ENCODE measurements around the gene GPR161. TPM values are rescaled to one million over a fixed set of nuclear protein-coding genes. Genes with fewer than 3 reads are reported as not detected.

Gene GPR161
- total and polyA plus RNA-seq, 2 donors: 13.6 to 20.5 TPM

- no peaks in the 10 kb centered on the region for H3K4me1 ChIP-seq (ENCODE audit: insufficient read depth)
- 90% methylated on average over 7 of the region's 7 CpGs for WGBS
- H3K27ac ChIP-seq (ENCODE audit: low read depth): no peak overlapping the region
Measured at GRCh38 chr1:168110896-168111545, 25.7 kb downstream of the GPR161 start.

DNA sequence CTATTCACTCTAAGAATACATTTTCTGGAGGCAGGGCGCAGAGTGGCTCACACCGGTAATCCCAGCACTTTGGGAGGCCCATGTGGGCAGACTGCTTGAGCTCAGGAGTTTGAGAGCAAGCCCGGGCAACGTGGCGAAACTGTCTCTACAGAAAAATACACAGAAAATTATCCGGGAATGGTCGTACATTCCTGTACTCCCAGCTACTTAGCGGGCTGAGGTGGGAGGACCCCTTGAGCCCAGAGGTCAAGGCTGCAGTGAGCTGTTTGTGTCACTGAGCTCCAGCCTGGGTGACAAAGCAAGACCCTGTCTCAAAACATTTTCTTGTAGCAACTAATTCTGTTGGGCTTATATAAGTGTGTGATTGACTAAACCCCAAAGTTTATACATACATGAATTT, 30.5 kb downstream of the GPR161 start:
- 78% methylated on average over 8 of the region's 8 CpGs for WGBS
- Histone ChIP-seq H3K27ac (ENCODE audit: low read depth) (no peak overlapping the region), H3K36me3 (ENCODE audit: insufficient read depth) (no peaks in the 10 kb centered on the region), H3K4me3 (ENCODE audit: low read depth, low read length) (no peak overlapping the region), H3K4me1 (ENCODE audit: insufficient read depth) (no peaks in the 10 kb centered on the region)
- no peak for DNase-seq (ENCODE audit: extremely low spot score)

More at GRCh38 chr1:168110896-168111545, 25.7 kb downstream of the GPR161 start:
- DNase-seq (ENCODE audit: extremely low spot score): no peak
- Histone ChIP-seq H3K4me3 (ENCODE audit: low read depth, low read length) (no peak overlapping the region), H3K36me3 (ENCODE audit: insufficient read depth) (no peaks in the 10 kb centered on the region)

DNA sequence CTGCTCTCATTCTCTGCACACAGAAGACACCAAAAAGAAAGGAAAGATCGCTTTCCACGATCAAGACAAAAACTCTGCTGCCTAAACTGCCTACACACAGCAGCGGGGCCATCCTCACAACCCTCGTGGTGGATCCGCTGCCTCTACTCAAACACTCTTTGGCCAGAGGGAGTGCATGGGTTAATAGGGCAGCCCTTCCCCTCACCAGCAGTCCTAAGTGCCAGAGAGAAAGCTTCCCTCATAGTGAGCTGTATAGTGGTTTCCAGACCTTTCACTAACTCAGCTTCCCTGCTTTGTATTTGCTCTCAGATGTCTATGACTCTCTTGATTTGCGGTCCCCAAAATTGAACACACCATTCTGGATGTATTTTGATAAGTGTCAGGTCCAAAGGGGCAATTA, 30.9 kb downstream of the GPR161 start:
- Histone ChIP-seq H3K4me3 (ENCODE audit: low read depth, low read length) (no peak overlapping the region), H3K27ac (ENCODE audit: low read depth) (no peak overlapping the region), H3K4me1 (ENCODE audit: insufficient read depth) (no peaks in the 10 kb centered on the region), H3K36me3 (ENCODE audit: insufficient read depth) (no peaks in the 10 kb centered on the region)
- 91% methylated on average over 6 of the region's 6 CpGs for WGBS
- no peak for DNase-seq (ENCODE audit: extremely low spot score)

DNA sequence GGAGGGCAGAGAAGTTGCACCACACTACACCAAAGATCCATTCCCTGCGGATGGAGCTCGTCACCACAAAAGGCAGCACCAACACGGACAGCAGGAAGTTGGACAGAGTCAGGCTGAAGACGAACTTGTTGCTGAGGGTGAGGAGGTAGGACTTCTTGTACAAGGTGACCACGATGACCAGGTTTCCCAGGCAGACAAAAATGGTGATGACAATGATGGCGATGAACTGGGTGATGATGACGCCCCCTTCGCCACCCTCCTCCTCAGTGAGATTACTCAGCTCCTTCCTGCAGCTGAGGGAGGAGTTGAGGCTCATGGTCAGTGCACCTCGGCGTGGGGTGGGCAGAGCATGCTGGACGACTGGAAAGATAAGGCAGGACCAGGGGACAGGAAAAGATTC, 32.2 kb downstream of the GPR161 start:
- Histone ChIP-seq H3K4me1 (ENCODE audit: insufficient read depth) (no peaks in the 10 kb centered on the region), H3K36me3 (ENCODE audit: insufficient read depth) (no peaks in the 10 kb centered on the region), H3K4me3 (ENCODE audit: low read depth, low read length) (no peak overlapping the region), H3K27ac (ENCODE audit: low read depth) (no peak overlapping the region)
- 87% methylated on average over 11 of the region's 11 CpGs for WGBS
- DNase-seq (ENCODE audit: extremely low spot score): no peak

- H3K27ac ChIP-seq (ENCODE audit: low read depth): no peak overlapping the region
- DNase-seq (ENCODE audit: extremely low spot score): no peak
- H3K4me1 ChIP-seq (ENCODE audit: insufficient read depth): no peaks in the 10 kb centered on the region
- 81% methylated on average over 1 of the region's 1 CpG for WGBS
- no peak overlapping the region for H3K4me3 ChIP-seq (ENCODE audit: low read depth, low read length)
- no peaks in the 10 kb centered on the region for H3K36me3 ChIP-seq (ENCODE audit: insufficient read depth)
Measured at GRCh38 chr1:168102487-168102886, 34.2 kb downstream of the GPR161 start.

GRCh38 chr1:168101336-168101735, 35.4 kb downstream of the GPR161 start:
- Histone ChIP-seq H3K27ac (ENCODE audit: low read depth) (no peak overlapping the region), H3K4me1 (ENCODE audit: insufficient read depth) (no peaks in the 10 kb centered on the region), H3K4me3 (ENCODE audit: low read depth, low read length) (no peak overlapping the region), H3K36me3 (ENCODE audit: insufficient read depth) (no peaks in the 10 kb centered on the region)
- no peak for DNase-seq (ENCODE audit: extremely low spot score)
- 97% methylated on average over 8 of the region's 8 CpGs for WGBS

DNA sequence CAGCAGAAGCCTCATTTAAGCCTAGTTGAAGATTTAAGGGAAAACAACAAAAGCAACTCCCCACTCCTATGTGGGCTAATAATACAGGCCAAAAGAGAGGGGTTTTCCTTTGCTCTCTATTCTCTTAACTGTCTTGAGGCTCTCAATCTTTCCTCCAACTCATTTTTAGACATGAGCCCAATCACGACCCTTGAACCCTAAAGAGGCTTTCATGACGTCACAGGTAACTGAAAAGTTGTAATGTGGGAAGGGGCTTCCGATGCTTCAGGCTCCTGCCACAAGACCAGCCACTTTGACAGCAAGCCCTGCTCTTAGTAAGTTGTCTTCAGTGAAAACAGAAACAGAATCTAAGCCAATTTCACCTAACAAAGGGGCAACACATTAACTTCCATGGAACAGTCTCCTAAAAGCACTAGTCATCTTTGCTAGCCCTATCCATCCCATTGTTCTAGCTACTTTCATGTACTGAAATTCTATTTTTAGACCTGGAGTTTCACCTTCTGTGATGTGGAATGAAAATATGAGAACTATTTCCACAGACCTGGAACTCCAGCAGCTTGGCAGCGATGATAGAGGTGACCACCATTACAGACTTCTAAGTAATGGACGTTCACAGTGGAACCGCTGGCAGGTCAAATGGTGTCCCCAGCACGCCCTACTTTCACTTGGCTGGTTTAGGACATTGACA, 36.3 kb downstream of the GPR161 start:
- H3K36me3 ChIP-seq (ENCODE audit: insufficient read depth): no peaks in the 10 kb centered on the region
- 95% methylated on average over 7 of the region's 7 CpGs for WGBS
- H3K4me1 ChIP-seq (ENCODE audit: insufficient read depth): no peaks in the 10 kb centered on the region
- no peak overlapping the region for H3K27ac ChIP-seq (ENCODE audit: low read depth)
- no peak overlapping the region for H3K4me3 ChIP-seq (ENCODE audit: low read depth, low read length)
- DNase-seq (ENCODE audit: extremely low spot score): no peak

DNA sequence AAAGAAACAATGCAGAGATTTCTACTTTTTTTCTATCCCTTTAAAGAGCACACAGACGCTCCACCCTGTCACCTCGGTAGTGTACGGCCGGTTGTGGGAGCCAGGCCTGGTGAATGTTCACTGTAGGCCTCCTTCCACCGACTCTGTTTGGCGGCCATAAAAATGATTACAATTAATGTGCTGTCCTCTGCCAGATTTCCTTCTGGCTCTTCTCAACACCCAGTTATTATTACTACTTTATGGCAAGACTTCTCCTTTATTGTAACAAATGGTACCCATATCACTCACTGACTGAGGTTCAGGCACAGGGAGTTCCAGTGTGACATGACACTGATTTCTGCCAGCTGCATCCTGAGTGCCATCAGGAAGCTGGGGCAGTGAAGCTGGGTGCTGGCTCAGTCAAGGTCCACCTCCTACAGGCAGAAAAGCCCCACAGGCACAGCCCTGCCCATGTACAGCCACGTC, 37.4 kb downstream of the GPR161 start:
- 40% methylated on average over 7 of the region's 7 CpGs for WGBS
- H3K27ac ChIP-seq (ENCODE audit: low read depth): no peak overlapping the region
- no peaks in the 10 kb centered on the region for H3K4me1 ChIP-seq (ENCODE audit: insufficient read depth)
- DNase-seq (ENCODE audit: extremely low spot score): no peak
- H3K36me3 ChIP-seq (ENCODE audit: insufficient read depth): no peaks in the 10 kb centered on the region
- no peak overlapping the region for H3K4me3 ChIP-seq (ENCODE audit: low read depth, low read length)

DNA sequence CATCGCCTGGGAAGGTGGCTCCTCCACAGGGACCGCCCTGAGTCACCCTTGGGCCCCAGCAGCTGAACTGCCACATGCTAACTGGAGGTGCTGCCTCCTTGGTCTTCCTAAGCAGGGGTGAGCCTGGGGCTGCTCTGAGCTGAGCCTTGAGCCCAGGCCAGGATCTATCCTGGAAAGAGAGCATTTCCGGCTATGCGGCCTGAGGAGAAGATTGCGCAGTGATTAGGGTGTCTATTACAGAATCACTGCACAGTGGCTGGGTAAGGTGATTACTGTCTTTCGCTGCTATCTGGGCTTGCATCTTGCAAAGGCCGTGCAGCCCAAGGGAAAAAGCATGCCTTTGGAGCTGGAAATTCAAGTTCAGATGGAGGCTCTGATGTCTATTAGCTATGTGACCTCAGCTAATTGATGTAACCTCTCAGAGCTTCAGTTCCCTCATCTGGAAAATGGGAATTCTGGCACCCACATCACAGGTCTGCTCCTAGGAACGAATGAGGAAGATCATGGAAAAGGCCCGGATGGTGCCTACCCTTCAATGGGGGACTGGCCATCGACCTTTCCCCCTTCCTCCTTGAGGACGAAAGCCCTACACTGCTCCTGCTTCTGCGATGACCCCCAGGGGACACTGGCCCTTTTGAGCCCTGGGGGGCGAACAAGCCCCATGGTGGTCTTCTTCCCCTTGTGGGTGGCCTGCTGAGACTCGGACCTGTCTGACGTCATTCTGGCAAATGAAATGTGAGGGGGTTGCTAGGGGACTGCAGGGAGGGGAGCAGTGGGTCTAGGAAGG, 38.0 kb downstream of the GPR161 start:
- DNase-seq (ENCODE audit: extremely low spot score): no peak

GRCh38 chr1:168097921-168098528, 38.7 kb downstream of the GPR161 start:
- no peak for DNase-seq (ENCODE audit: extremely low spot score)
- no peaks in the 10 kb centered on the region for H3K4me1 ChIP-seq (ENCODE audit: insufficient read depth)
- H3K27ac ChIP-seq (ENCODE audit: low read depth): no peak overlapping the region
- 94% methylated on average over 12 of the region's 12 CpGs for WGBS
- H3K4me3 ChIP-seq (ENCODE audit: low read depth, low read length): no peak overlapping the region
- H3K36me3 ChIP-seq (ENCODE audit: insufficient read depth): no peaks in the 10 kb centered on the region

More for the DNA sequence above, 38.0 kb downstream of the GPR161 start:
- Histone ChIP-seq H3K4me1 (ENCODE audit: insufficient read depth) (no peaks in the 10 kb centered on the region), H3K4me3 (ENCODE audit: low read depth, low read length) (no peak overlapping the region), H3K36me3 (ENCODE audit: insufficient read depth) (no peaks in the 10 kb centered on the region), H3K27ac (ENCODE audit: low read depth) (no peak overlapping the region)
- WGBS: 87% methylated on average over 15 of the region's 15 CpGs

DNA sequence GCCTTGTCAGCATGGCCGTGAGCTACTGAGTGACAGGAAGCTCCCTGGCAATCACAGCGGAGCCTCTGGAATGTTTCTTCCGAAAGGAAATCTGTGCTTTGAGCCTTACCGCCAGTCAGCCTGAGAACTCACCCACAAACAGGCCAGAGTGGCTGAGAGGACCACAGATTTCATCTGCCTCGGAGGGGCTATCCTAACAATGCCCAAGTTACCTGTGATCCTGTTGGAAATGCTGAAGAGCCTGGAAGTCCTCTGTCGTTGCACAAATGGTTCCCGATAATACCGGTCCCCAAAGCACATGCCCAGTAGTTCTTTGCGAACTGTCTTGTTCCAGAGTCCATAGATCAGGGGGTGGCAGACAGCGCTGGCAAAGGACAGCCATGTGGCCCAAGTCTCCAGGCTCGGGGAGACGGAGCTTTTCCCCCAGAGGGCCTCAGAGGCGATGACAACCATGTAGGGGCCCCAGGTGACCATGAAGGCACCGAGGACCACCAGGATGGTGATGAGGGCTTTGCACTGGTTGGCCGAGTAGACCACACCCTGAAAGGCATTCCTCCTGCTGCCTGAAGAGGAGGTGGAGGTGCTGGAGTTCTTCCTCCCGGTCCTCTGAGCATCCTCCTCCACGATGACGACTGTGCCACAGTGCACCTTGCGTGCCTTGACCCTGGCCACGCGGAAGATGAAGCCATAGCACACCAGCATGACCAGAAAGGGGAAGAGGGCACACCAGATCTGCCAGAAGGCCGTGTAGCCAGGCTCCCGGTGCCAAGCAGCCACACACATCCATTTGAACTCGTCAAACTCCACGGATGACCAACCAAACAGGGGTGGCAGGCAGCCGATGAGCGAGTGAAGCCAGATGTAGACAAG, 40.2 kb downstream of the GPR161 start:
- no peak for DNase-seq (ENCODE audit: extremely low spot score)
- no peaks in the 10 kb centered on the region for H3K4me1 ChIP-seq (ENCODE audit: insufficient read depth)
- 96% methylated on average over 27 of the region's 27 CpGs for WGBS

DNA sequence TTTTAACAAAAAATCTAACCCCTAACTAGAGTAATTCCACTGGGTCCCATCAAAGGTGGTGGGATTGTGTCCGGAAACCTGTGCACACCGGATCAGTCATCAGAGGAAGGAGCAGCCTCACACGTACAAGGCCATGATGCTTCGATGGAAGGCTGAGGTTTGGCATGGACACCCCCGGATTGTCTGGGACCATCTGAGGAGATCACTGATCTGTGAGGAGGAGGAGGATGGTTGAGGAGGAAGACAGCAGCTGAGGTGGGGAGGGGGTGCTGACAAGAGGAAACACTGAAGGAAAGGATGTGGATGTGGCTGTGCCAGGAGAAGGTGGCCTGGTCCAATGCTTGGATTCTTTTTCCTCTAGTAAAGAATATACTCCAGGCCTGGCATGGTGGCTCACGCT, 41.3 kb downstream of the GPR161 start:
- H3K27ac ChIP-seq (ENCODE audit: low read depth): no peak overlapping the region
- no peaks in the 10 kb centered on the region for H3K36me3 ChIP-seq (ENCODE audit: insufficient read depth)
- DNase-seq (ENCODE audit: extremely low spot score): no peak
- no peaks in the 10 kb centered on the region for H3K4me1 ChIP-seq (ENCODE audit: insufficient read depth)
- WGBS: 96% methylated on average over 6 of the region's 6 CpGs
- H3K4me3 ChIP-seq (ENCODE audit: low read depth, low read length): no peak overlapping the region

More for the DNA sequence above, 40.2 kb downstream of the GPR161 start:
- no peak overlapping the region for H3K27ac ChIP-seq (ENCODE audit: low read depth)
- H3K4me3 ChIP-seq (ENCODE audit: low read depth, low read length): no peak overlapping the region
- no peaks in the 10 kb centered on the region for H3K36me3 ChIP-seq (ENCODE audit: insufficient read depth)

DNA sequence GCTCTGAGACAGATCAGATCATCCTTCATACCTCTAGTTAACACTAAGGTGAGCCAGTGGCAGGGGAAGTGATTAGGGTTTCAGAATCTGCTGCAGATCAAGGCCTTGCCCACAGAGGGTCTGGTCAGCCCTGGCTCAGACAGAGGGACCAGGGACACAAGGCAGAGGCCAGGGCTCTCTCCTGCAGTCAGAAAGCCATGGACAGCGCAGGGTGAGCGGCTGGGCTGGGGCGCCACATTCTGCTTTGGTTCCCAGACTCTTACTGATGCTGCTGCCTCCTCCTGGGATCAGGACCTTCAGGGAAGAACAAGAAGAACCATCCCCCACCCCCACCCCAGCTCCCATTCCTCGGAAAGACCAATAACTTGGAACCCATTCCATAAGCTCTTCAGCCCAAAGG, 43.1 kb downstream of the GPR161 start:
- Histone ChIP-seq H3K4me3 (ENCODE audit: low read depth, low read length) (no peak overlapping the region), H3K4me1 (ENCODE audit: insufficient read depth) (no peaks in the 10 kb centered on the region), H3K36me3 (ENCODE audit: insufficient read depth) (no peaks in the 10 kb centered on the region), H3K27ac (ENCODE audit: low read depth) (no peak overlapping the region)
- 95% methylated on average over 4 of the region's 4 CpGs for WGBS
- no peak for DNase-seq (ENCODE audit: extremely low spot score)
